Breast epithelium (tissue), 3 donors: ENCODE measurements around the gene PM20D1.
"Not testable (repeated sequence)": the region's sequence is repeated elsewhere in the genome, so short reads cannot be mapped to it uniquely, and the experiment has no call there.

Experiments
- CTCF ChIP-seq, 3 donors: fragments of 450-650 bp; IDR thresholded peaks; one replicate each; pipeline ENCODE4 v1.5.1; 2016 to 2017; ENCODE audit warnings: antibody characterized with exemption in 3 of 3, mild to moderate bottlenecking in 3 of 3, moderate library complexity in 3 of 3
- POLR2AphosphoS5 ChIP-seq, 3 donors: sonication (generic); formaldehyde crosslinking; IDR thresholded peaks; one replicate each; pipeline ENCODE4 v1.6.1; 2017; ENCODE audit warnings: antibody characterized with exemption in 3 of 3

- not testable (repeated sequence) for TF ChIP-seq CTCF, POLR2AphosphoS5 (IDR thresholded peaks at IDR 0.05)
Observed at GRCh38 chr1:205889706-205890105, 39.8 kb upstream of the PM20D1 start.
